Measurements from ENCODE around the gene CDK6.

Gene CDK6

DNA sequence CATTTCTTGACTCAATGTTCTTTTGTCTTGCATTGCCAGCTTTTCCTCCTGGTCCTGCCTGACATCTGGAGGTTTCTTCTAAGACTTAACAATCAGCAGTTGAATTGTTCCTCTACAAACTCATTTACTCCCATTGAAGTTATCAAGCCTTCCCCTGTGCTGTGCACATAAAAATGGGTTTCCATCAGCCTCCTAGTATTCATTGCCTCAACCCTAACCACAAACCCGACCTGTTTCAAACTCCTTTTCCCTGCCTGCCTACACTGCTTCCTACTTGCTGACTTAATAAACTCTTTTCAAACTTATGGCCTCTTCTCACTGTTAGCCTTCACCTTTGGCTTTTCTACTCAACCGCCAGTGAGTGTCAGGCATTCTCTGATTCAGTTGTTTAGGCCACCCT is 9.4 kb upstream of the CDK6 start:
- no peak for DNase-seq (ENCODE audit: low read depth)

DNA sequence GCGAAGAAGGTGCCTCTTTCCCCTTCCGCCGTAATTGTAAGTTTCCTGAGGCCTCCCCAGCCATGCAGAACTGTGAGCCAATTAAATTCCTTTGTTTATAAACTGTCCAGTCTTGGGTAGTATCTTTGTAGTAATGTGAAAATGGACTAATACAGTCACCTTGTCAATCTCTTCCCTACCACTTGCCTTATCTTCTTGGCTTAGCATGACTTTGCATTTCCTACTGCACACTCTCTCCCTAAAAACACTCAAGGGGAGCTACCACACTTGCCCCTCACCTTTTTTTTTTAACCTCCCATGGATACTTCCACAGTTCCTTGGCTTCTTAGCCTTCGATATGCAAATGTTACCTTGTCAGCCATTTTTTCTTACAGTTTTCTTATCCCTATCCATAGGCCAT is 7.4 kb upstream of the CDK6 start:
- DNase-seq (ENCODE audit: low read depth): no peak

DNA sequence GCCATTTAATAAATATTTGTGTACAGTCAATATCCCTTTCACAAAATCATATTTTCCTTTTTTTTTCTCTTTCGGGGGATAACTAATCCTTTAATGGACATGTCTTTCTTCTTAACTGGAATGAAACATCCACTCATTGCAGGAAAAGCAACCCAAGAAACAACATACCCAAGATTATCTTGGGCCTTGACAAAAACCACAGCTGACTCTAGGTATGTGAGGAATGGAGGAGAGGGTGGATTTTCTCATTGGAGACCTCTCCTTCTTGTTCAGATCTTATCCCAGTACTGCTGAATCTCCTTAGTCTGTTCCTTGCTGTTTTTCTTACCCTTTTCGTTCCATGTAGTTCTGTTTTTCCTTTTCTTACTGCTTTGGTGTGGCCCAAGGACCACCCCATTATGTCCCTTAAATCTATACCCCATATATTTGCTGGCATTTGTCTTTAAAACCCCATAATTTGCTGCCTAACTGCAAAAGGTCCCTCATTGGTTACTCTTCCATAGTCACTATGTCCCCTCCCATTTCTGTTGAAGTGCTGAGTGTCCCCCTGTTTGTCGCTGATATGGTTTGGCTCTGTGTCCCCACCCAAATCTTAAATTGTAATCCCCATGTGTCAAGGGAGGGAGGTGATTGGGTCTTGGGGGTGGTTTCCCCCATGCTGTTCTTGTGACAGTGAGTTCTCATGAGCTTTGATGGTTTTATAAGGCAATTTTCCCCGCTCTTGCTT is 6.8 kb upstream of the CDK6 start:
- no peak for DNase-seq (ENCODE audit: low read depth)

DNA sequence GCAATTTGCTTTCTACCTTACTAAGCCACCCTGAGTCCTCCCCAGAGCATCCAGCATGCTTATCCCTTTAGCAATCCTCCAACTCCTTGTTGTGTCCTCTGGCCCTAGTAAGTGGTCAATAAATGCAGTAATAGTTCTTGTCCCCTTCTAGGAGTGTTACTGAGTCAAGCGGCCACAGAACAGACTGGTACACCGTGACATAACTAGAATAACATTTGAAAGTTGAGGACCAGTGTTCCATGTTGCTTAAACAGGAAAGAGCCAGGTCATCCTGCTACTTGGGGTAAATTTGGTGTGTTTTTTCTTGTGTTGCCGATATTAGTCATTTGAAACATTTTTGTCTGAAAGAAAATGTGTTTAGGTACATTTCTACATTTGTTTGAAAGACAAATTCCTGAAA is 4.8 kb upstream of the CDK6 start:
- no peak for DNase-seq (ENCODE audit: low read depth)

DNA sequence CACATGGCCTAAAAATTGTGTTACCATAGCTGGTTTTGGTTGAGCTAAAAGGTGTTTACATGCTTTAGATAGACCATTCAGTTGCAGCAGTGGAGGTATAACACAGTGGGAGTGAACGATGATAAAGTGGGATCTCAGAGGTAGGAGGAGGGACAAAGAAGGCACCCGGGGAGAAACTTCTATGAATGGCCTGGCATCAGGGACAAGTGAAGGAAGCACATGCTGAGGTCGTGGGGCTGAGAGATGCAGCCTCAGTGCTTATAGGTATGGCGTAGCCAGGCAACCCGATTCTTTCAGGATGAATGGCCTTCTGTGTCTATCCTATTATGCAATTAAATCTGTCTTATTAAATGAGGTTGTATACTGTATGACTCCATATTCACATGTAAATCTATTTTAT is 3.9 kb upstream of the CDK6 start:
- no peak for DNase-seq (ENCODE audit: low read depth)

DNA sequence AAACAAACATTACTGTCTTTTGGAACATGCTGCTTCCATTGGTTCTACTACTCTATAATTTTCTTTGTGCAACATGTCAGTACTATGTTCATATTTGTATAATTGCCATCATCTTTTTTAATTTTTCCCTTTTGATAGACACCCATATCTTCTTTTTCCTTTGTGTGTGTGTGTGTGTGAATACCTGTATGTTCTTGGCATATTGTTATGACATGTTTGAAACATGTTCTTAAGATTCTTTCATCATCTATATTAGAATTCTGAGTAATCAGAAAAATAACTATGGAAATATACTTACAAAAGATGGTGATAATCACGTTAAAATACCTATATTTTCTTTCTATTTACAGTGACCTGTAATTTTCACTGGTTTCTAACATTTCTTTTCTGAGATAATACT is 3.5 kb upstream of the CDK6 start:
- no peak for DNase-seq (ENCODE audit: low read depth)

DNA sequence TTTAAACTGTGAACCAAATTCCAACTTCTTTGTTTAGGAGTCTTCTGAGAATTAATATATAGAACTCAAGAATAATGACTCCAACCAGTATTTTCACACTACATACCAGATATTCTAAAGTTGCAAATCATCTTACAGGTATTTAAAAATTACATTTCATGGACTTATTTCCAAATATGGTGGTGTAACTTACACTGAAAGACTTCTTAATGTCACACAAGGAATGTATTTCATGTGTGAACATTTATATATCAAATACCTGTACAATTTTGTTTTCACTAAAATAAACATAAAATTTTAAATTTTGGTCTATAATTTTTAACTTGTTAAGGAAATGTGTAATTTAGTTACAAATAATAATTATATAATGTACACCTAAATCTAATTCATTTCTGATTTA is 2.6 kb upstream of the CDK6 start:
- no peak for DNase-seq (ENCODE audit: low read depth)

DNA sequence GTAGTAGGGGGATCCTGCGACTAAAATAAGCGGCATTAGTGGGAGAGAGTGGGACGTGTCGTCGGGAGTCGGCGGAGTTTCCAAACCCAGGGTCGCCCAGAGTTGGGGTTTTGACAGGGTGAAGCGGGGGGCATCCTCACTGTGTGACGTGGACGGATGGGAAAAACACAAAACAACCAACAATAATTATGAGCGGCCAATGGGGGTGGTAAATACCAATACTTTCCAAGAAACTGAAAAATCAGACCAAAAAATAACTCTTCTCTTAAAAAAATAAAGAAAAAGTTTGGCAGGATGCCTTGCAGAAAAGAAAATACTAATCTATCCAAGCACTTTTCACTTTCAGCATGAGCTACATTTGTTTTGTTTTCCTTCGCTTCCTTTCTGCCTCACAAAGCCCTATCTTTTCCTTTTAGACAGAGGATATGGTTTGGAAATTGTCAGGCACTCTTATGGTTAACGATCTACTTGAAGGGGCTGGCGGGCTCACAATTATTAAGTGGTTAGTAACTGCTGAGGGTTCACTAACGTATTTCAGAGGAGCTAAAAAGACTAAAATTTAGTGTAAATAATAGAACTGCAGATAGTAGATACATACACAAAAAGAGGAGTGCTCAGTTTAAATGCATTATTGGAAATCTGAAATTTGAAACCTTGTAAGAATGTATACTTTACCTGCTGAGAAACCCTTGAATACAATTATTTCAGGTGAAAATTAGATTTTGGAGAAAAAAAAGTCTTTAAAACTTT is 802 bp upstream of the CDK6 start:
- DNase-seq (ENCODE audit: low read depth): no peak

DNA sequence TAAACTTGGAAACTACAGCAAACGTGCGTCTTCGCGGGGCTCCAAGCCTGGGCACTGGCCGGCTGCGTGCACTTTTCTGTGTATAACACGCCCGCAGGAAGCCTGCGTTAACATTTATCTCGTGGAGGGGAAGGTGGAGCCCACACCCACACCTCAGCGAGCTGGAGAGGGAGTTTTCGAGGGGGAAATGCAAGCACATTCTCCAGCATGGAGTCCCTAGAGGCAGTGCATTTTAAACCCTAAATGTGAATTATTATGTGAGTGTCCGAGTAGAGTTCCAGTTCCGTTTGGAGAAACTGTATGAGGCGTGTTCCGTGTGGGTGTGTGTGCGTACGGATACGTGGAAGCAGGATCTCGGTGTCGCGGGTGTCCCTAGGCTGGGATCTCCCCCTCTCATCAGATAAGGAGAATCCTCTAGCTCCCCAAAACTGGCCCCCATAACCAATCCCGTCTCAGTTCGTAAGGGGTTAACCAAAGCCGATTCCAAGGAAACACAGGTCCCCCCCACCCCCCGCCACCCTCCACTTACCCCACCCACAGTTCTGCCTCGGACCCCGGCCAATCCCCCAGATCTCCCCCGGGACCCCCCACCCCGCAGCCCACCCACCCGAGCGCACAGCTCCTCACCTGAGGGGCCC is 403 bp downstream of the CDK6 start:
- DNase-seq (ENCODE audit: low read depth): no peak

DNA sequence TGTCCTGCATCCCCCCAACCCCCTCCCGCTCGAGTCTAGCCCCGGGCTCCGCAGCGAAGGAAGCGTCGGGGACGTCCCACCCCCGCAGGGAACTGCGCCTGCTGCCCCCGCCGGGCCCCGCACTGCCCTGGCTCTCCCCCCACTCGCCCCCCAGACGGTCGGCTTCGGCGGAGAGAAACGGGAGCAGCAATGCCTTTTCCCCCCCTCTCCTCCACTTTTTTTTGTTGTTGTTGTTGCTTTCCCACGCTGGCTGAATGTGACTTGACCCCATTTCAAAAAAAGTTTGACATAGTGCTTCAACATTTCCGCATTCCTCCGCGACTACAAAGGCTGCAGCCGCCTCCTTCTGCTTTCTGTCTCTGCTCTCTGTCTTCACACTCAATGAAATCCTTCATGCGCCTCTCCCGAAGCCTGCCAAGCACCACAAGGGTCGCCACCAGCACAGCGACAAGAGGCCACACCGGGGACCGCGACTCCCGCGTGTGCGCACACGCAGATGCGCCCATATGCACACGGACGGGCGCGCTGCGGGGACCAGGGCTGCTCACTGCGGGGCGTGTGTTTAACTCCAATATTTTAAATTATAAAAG is 1.0 kb downstream of the CDK6 start:
- no peak for DNase-seq (ENCODE audit: low read depth)

DNA sequence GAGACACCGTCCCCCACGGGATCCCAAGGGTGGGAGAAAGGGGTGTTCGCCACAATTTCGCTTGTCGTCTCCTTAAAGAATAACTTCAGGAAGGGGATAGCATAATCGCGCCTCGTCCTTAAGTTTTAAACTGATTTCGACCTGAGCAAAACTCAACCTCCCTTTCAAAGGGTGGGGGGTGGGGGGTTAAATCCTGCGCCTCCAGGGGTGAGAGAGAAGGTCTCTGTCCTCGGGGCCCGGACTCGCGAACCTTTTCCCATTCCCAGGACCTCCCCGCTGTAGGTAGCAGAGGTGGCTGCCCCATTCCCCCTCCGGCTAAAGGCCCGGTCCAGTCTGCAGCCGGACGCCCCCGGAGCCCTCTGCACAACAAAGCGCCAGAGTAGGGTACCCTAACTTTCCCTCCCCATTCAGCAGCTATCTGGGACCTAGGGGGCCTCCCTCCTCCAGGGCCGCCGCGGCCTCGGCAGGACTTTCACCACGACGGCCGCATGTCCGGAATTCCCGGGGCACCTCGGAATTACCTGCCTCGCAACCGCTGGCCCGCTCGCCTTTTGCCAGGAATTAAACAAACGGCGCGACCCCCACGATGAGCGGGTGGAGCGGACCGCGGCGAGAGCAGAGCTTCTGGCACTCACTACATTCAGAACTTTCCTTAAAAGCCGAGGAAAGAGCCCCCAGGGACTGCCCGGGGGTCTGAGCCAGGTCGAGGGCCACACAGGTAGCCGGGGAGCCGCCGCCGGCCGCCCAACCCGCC is 1.7 kb downstream of the CDK6 start:
- DNase-seq (ENCODE audit: low read depth): no peak

DNA sequence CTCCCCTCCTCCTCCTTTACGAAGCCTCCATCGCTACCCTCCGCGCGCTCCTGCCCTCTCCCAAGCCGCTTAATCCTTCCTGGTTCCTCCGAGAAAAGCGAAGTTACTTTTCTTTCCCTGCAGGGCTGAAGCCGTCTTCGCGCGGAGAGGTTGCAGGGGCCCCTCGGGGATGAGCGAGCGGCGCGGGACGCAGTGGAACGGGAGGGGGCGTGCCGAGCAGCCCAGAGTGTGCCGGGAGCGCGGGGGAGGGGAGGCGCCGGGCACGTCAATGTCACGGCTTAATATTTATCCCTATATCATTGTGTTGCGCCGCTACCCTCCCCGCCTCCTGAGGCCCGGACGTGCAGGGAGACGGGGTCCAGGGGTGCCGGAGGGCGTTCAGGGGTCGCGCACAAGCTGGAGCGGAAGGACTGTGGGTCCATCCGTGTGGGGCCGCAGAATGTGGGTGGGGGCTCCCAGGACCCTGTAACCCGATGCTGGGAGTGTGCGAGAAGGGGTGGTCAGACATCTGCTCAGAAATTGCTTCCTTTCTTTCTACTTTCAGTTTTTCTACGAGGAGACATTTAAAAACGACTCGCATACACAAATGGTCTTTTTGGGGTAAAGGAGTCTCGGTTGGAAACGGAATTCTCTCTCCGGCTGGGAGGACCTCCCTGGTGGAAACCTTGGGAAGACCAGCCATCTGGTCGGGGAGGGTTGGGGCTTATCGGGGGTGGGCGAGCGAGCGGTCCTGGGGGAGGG is 2.4 kb downstream of the CDK6 start:
- DNase-seq (ENCODE audit: low read depth): peak; percentile 55

DNA sequence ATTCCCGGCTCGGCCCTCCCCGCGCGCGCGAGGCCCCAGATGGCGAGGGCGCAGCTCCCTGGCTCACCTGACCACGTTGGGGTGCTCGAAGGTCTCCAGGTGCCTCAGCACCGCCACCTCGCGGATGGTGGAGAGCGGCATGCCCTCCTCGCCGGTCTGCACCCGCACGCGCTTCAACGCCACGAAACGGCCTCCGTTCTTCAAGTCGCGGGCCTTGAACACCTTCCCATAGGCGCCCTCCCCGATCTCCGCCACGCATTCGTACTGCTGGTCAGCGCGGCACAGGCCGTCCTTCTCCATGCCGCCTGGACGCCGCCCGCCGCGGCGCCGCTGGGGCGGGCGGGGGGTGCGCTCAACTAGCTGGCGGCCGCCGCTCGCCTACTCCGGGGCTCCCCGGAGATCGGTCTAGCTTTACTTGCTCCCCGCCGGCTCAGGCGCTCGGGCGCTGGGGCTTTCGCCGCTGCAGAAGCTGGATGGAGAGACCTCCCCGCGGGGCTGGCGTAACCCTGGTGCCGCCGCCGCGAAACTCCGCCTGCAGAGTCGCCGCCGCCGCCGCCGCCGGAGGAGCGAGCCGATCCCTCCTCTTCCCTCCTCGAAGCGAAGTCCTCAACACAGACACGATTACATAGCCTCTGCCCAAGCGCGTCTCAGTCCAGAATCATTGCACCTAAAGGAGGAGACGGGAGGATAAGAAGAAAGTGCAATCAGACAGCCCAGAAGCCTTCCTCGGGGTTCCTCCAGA is 3.2 kb downstream of the CDK6 start:
- DNase-seq (ENCODE audit: low read depth): peak; percentile 72

DNA sequence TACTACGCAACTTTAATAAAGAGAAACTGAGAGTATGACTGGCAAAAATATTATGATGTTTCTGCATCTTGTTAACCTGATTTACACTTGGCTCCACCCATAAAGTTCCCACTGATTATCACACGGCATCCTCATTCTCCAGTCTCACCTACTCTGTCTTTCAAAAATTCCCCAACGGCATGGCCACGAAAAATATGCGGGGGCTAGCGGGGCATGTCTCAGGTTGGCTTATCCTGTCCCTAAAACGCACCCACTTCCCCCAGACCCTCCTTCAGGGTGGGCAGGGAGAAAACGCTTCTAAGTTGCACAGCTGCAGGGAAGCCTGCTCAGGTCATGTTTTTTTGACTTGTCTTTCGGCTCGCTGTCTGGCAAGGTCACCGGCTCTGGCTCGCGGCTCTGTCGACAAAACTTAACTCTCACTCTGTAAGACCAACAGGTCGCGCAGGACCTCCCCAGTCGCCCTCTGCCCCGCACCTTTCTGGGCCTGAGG is 3.8 kb downstream of the CDK6 start:
- no peak for DNase-seq (ENCODE audit: low read depth)

DNA sequence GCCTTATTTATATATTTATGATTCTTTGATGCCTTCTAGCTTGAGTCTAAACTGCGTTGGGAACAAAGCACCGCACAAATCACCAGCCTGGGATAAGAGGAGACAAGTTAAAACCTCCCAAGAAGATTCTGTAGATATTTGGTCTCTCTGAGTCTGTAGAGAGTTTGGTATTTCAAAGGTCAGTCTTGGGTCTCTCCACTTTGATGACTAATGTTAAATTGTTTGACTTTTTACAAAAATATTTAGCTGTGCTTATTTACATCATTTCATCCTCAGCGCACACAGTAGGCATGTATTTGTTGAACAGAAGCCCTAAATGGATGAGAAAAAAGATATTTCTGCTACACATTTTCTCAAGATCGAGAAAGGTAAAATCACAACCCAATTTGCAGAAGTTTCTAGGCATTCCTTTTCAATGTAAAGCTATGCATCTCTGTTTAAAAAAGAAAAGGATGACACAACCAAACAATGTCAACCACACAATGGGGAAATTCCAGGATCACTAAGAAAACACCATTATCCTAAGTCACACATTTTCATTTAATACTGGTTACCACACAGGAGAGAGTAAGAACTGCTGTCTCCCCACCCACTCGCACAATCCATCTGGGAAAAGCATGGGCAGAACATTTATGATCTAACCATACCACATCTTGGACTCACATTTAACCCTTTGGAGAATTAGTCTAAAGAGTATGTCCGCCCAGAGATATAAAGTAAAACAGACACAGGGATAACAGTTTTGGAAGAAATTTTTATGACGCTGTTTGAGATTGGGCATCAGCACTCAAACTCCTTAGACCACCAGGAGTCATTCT is 4.4 kb downstream of the CDK6 start:
- DNase-seq (ENCODE audit: low read depth): peak; percentile 64

DNA sequence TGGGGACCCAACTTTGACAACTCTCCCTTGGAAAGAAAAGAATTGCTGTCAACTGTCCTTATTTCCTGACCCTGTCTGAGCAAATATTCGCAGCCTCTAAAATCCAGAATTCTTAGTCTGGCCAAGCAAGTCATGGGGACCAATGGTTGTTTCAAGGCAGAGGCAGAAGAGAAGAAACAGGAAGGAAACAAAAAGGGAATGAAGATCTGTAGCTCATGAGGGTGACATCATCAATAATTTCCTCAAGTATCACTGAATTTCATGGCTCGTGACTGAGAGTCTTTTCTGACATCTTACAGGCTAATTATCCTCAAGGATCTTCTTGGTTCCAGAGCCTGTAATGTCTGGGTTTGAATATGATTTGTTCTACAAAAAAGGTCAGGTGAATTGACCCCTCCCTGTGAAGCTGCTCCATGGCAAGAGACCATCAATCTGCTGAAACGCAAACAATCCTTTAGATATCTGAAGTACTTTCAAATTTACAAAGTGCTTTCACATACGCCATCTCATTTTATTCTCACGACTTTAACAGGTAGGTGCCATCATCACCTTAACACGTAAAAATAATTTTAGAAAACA is 5.8 kb downstream of the CDK6 start:
- DNase-seq (ENCODE audit: low read depth): no peak

DNA sequence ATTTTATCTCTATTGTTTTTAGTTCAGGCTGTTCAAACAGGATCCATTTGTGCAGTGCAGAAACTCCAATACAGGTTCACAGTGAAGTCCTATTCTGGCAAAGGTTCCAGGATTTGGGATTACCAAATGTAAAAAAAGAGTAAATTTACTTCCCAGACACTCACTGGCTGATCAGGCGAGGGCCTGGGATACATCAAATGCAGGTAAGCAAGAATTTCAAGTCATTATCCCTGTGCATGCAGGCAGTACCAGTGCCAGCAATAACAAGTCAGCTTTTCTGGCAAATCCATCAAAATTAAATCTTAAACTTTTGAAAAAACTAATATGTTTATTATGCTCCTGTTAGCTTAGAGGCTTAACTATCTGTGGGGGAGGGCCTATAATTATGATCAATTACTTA is 6.3 kb downstream of the CDK6 start:
- DNase-seq (ENCODE audit: low read depth): no peak

DNA sequence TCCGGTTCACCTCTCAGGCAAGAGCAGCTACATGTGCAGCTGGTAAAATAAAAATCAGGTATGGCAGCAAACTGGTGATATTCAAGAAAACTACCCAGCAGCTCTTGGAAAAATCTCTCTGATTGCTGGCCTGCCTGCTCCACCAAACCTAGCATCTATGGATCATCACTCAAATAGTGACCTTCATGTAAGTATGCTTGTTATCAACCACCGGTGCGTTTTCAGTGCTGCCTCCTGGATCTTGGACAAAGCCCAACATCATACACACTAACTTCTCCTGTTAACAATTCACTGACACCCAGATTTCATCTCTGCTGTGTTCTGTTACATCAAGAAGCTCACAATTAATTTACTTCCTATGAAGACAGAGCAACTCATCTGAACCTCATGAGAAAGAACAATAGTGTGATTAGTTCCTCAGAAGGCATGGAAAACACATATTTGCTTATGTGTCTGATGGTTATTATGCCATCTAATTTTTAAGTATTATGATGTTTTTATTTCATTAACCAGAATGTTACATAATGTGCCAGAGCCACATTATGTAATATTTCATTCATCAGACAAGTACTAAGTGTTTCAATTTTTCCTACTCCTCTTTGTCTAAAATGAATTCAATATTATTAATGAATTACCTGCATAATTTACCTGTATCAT is 8.8 kb downstream of the CDK6 start:
- no peak for DNase-seq (ENCODE audit: low read depth)

Measured in fibroblast of the conjunctiva (primary cell).